PFSK-1 (cell line): ENCODE data around the gene CCNDBP1.

ENCODE experiments used
- REST ChIP-seq, 2 experiments: IDR thresholded peaks; 2 replicates each; pipeline versions ENCODE4 v1.6.1 to v1.8.0; 2011 to 2012; ENCODE audit warnings: low read depth in 2 of 2, low read length in 2 of 2, control low read depth in 1 of 2, inconsistent platforms in 1 of 2, mild to moderate bottlenecking in 1 of 2, moderate library complexity in 1 of 2; ENCODE audit not compliant: insufficient read depth in 1 of 2
- SIN3A ChIP-seq: IDR thresholded peaks from 2 replicates; pipeline ENCODE4 v1.6.1; 2012; ENCODE audit warnings: mild to moderate bottlenecking, low read length, moderate library complexity, borderline replicate concordance; ENCODE audit not compliant: insufficient read depth

DNA sequence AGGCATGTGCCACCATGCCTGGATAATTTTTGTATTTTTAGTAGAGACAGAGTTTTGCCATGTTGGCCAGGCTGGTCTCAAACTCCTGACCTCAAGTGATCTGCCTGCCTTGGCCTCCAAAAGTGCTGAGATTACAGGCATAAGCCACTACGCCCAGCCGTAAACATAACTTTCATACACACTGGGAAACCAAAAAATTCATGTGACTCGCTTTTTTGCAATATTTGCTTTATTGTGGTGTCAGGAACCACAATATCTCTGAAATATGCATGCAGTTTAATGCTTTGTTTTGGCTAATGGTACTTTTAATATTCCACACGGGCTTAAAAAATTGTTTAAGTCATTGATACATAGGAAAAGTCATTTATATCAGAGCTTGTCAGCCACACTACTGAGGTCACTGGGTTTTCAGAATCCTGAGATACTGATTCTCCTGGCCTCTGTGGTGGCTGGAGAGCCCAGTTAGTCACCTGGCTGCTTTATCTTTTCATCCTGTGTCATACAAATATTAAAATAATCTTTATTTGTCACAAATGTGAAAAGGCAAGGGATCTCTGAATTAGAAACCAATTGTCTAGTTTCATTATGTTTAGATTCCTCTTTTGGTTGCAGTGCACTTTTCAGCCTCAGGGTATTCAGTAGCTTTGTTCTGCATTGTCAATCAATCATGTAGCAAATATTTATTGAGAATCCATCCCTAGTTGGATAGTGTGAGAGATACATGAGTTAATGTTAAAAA is 41.8 kb upstream of the CCNDBP1 start:
- TF ChIP-seq SIN3A (no peak), REST (IDR thresholded peaks at IDR 0.05; ENCODE audit: insufficient read depth in 1 of 2, low read depth in 2 of 2, low read length in 2 of 2) (no peak)
